ENCODE measurements around the gene ABCG2. TPM values are rescaled to one million over a fixed set of nuclear protein-coding genes. Genes with fewer than 3 reads are reported as not detected.

ABCG2 gene
- total and polyA plus RNA-seq, 2 of the 4 experiments (the other 2 are of a cell fraction), result 0.50 to 1.1 TPM

- intact Hi-C loops (cut with micrococcal nuclease) (no loop called here), in situ Hi-C loops (cut with MboI; ENCODE audit: low sequenced_read_pairs) (no loop called here), dilution Hi-C loops (cut with HindIII; ENCODE audit: low sequenced_read_pairs, unreplicated experiment) (no loop called here)
- Histone ChIP-seq H2AFZ (replicated peaks; ENCODE audit: low read length, poor library complexity) (peak overlapping the region; percentile 53), H3K4me1 (ENCODE audit: control insufficient read depth, insufficient read depth, low read length) (no peaks in the 10 kb centered on the region), H2BK15ac (ENCODE audit: low read depth, low read length) (no peak overlapping the region), H3K4me2 (ENCODE audit: low read depth, low read length) (no peak overlapping the region), H4K8ac (ENCODE audit: low read depth in 2 of 2, low read length in 2 of 2) (no peak overlapping the region), H4K91ac (ENCODE audit: insufficient read depth, low read depth, low read length) (no peak overlapping the region), H3K4me3 (ENCODE audit: insufficient read depth, low read depth, low read length) (no peak overlapping the region), H3K9me3 (ENCODE audit: control insufficient read depth, insufficient read depth, low read length) (no peaks in the 10 kb centered on the region), H3K36me3 (ENCODE audit: control insufficient read depth, insufficient read depth, low read length) (no peaks in the 10 kb centered on the region), H2BK20ac (ENCODE audit: low read depth, low read length) (no peak overlapping the region), H2AK5ac (ENCODE audit: low read depth, low read length) (no peak overlapping the region), H3K27me3 (ENCODE audit: control insufficient read depth, insufficient read depth, low read length) (no peaks in the 10 kb centered on the region), H3K4ac (ENCODE audit: low read depth, low read length) (no peak overlapping the region), H3K9ac (ENCODE audit: low read depth, low read length) (no peak overlapping the region), H3K27ac (ENCODE audit: insufficient read depth, low read length) (no peak overlapping the region), H2BK5ac (ENCODE audit: low read depth, low read length, poor library complexity, severe bottlenecking) (no peak overlapping the region), H4K5ac (ENCODE audit: low read depth, low read length) (no peak overlapping the region), H3K18ac (ENCODE audit: low read depth, low read length) (no peak overlapping the region), H3K9me1 (ENCODE audit: insufficient read depth, low read length) (0 out of 2 replicates have a peak, but pooled peaks cover 3% of the 10 kb centered on the region), H2AK9ac (replicated peaks; ENCODE audit: low read depth, low read length, poor library complexity) (no peak overlapping the region), H3K79me1 (ENCODE audit: low read depth in 1 of 2, low read length in 2 of 2) (no peaks in the 10 kb centered on the region), H3K14ac (replicated peaks; ENCODE audit: low read depth, low read length) (no peak overlapping the region), H3K56ac (ENCODE audit: extremely low read depth, insufficient read depth, low read length) (no peak overlapping the region), H4K20me1 (ENCODE audit: insufficient read depth, low read length) (no peaks in the 10 kb centered on the region), H3K23ac (ENCODE audit: low read depth, low read length) (no peak overlapping the region), H2BK120ac (ENCODE audit: low read depth, low read length) (no peak overlapping the region)
- DNase-seq, result peak; percentile 26
- no peak for ATAC-seq (ENCODE audit: low read depth)
- ChIA-PET CTCF (no interaction called here), POLR2A (ENCODE audit: unreplicated experiment) (no interaction called here)
- no CpG with 5 or more reads among the region's 3 CpGs for WGBS, 2 experiments (ENCODE audit: extremely low coverage in 2 of 2, insufficient read length in 1 of 2)
- BruUV-seq (replicated peaks), result no TSS peak
- no peak for TF ChIP-seq RCOR1 (IDR thresholded peaks at IDR 0.05; ENCODE audit: insufficient replicate concordance, low read length)
- TF ChIP-seq MAFK (IDR thresholded peaks at IDR 0.05; ENCODE audit: low read depth, low read length), result no peak
Measured at GRCh38 chr4:88097781-88098180, 60.7 kb downstream of the ABCG2 start.

All from IMR-90 (cell line).